WTC11 (cell line): ENCODE measurements around the gene FOXE1. TPM values are rescaled to one million over a fixed set of nuclear protein-coding genes. Genes with fewer than 3 reads are reported as not detected.

Experiments
- ATAC-seq: fragments of 200-7000 bp; cut with Tn5 transposase; 2 replicates; pipeline ENCODE4 v1.10.0; 2021; ENCODE audit warnings: mild to moderate bottlenecking, moderate library complexity
- CTCF ChIA-PET: fragments of 300-600 bp; sonication (Branson Sonifier 250); formaldehyde crosslinking; loops from one replicate; lab custom pipeline; 2021; ENCODE audit warnings: antibody characterized with exemption; lab: Charles Lee
- POLR2A ChIA-PET: fragments of 350-600 bp; sonication (Branson Sonifier 250); formaldehyde crosslinking; loops from one replicate; lab custom pipeline; 2021; ENCODE audit warnings: antibody characterized with exemption; lab: Charles Lee
- DNase-seq: peaks from one replicate; pipeline ENCODE4 v3.0.0; 2021; ENCODE audit warnings: low spot score
- H3K27ac Mint-ChIP-seq: 2 replicates; pipeline ENCODE4 v1.8.0; 2021; ENCODE audit warnings: mixed read lengths
- H3K27me3 Mint-ChIP-seq: 2 replicates; pipeline ENCODE4 v1.8.0; 2021; ENCODE audit warnings: low read depth, mild to moderate bottlenecking, moderate library complexity, mixed read lengths
- H3K36me3 Mint-ChIP-seq: 2 replicates; pipeline ENCODE4 v1.8.0; 2021; ENCODE audit warnings: mixed read lengths
- H3K4me1 Mint-ChIP-seq: 2 replicates; pipeline ENCODE4 v1.8.0; 2022; ENCODE audit warnings: mixed read lengths
- H3K4me3 Mint-ChIP-seq: 2 replicates; pipeline ENCODE4 v1.8.0; 2021; ENCODE audit warnings: mild to moderate bottlenecking, moderate library complexity, mixed read lengths
- H3K9me3 Mint-ChIP-seq: 2 replicates; pipeline ENCODE4 v1.8.0; 2021; ENCODE audit warnings: mixed read lengths
- AR ChIP-seq: fragments of 250-450 bp; sonication (Bioruptor Pico); IDR thresholded peaks from 2 replicates; pipeline ENCODE4 v1.9.0; 2021; ENCODE audit warnings: mild to moderate bottlenecking
- ATF3 ChIP-seq: sonication (generic); formaldehyde crosslinking; conservative IDR thresholded peaks from 2 replicates; pipeline ENCODE4 v1.8.1; 2022; ENCODE audit warnings: mild to moderate bottlenecking, missing genetic modification reagents
- CDX4 ChIP-seq: fragments of 250-450 bp; sonication (Bioruptor Pico); IDR thresholded peaks from 2 replicates; pipeline ENCODE4 v1.9.0; 2021; ENCODE audit warnings: moderate library complexity, mild to moderate bottlenecking, inconsistent platforms, borderline replicate concordance
- E2F1 ChIP-seq: sonication (generic); formaldehyde crosslinking; IDR thresholded peaks from 2 replicates; pipeline ENCODE4 v1.8.0; 2022; ENCODE audit warnings: mild to moderate bottlenecking, missing genetic modification reagents
- E2F4 ChIP-seq: sonication (generic); formaldehyde crosslinking; IDR thresholded peaks from 2 replicates; pipeline ENCODE4 v1.8.1; 2022; ENCODE audit warnings: low read depth, mild to moderate bottlenecking, moderate library complexity, missing genetic modification reagents, borderline replicate concordance
- ERG ChIP-seq: fragments of 250-450 bp; sonication (Bioruptor Pico); IDR thresholded peaks from 2 replicates; pipeline ENCODE4 v1.8.0; 2021; ENCODE audit warnings: mild to moderate bottlenecking
- ETV6 ChIP-seq: sonication (generic); formaldehyde crosslinking; IDR thresholded peaks from 2 replicates; pipeline ENCODE4 v1.8.1; 2022; ENCODE audit warnings: mild to moderate bottlenecking, missing genetic modification reagents
- HMGXB4 ChIP-seq: sonication (generic); formaldehyde crosslinking; IDR thresholded peaks from 2 replicates; pipeline ENCODE4 v1.8.1; 2023; ENCODE audit warnings: mild to moderate bottlenecking, moderate library complexity, missing genetic modification reagents
- JUN ChIP-seq: sonication (generic); formaldehyde crosslinking; IDR thresholded peaks from 2 replicates; pipeline ENCODE4 v1.8.0; 2023; ENCODE audit warnings: mild to moderate bottlenecking, missing genetic modification reagents
- NFYB ChIP-seq: sonication (generic); formaldehyde crosslinking; conservative IDR thresholded peaks from 2 replicates; pipeline ENCODE4 v1.8.0; 2022; ENCODE audit warnings: low read depth, missing genetic modification reagents
- PREB ChIP-seq: sonication (generic); formaldehyde crosslinking; IDR thresholded peaks from 2 replicates; pipeline ENCODE4 v1.8.1; 2022; ENCODE audit warnings: mild to moderate bottlenecking, missing genetic modification reagents, moderate library complexity, borderline replicate concordance
- PRRX2 ChIP-seq: fragments of 250-450 bp; sonication (Bioruptor Pico); IDR thresholded peaks from 2 replicates; pipeline ENCODE4 v1.8.0; 2021; ENCODE audit warnings: mild to moderate bottlenecking
- STAT6 ChIP-seq: sonication (generic); formaldehyde crosslinking; conservative IDR thresholded peaks from 2 replicates; pipeline ENCODE4 v1.8.1; 2023; ENCODE audit warnings: mild to moderate bottlenecking, low read depth, missing genetic modification reagents, moderate library complexity
- TEAD1 ChIP-seq: sonication (generic); formaldehyde crosslinking; IDR thresholded peaks from 2 replicates; pipeline ENCODE4 v1.8.0; 2022; ENCODE audit warnings: mild to moderate bottlenecking, missing genetic modification reagents
- ZNF121 ChIP-seq: sonication (generic); formaldehyde crosslinking; IDR thresholded peaks from 2 replicates; pipeline ENCODE4 v1.8.0; 2023; ENCODE audit warnings: missing genetic modification reagents
- ZNF219 ChIP-seq: sonication (generic); formaldehyde crosslinking; IDR thresholded peaks from 2 replicates; pipeline ENCODE4 v1.8.0; 2023; ENCODE audit warnings: missing genetic modification reagents, mild to moderate bottlenecking, borderline replicate concordance
- ZNF232 ChIP-seq: sonication (generic); formaldehyde crosslinking; IDR thresholded peaks from 2 replicates; pipeline ENCODE4 v1.8.0; 2022; ENCODE audit warnings: mild to moderate bottlenecking, missing genetic modification reagents
- ZNF396 ChIP-seq: fragments of 250-450 bp; sonication (Bioruptor Pico); IDR thresholded peaks from 2 replicates; pipeline ENCODE4 v1.8.0; 2021; ENCODE audit warnings: mild to moderate bottlenecking, moderate library complexity, borderline replicate concordance
- ZNF423 ChIP-seq: fragments of 250-450 bp; sonication (Bioruptor Pico); IDR thresholded peaks from 2 replicates; pipeline ENCODE4 v2.1.2; 2022; ENCODE audit warnings: mild to moderate bottlenecking, moderate library complexity
- total RNA-seq: library from RNA; stranded (reverse); gene quantifications from 3 replicates; pipeline ENCODE4 v1.2.3, GENCODE V29; 2021

The FOXE1 gene
- total RNA-seq, 1 experiment from 2014 or later = 0.09 TPM

GRCh38 chr9:97875111-97875510 lies 22.1 kb downstream of the FOXE1 start:
- ChIA-PET CTCF (interaction anchor here (2.5 kb wide), 1 partner anchor 26 kb away, joined by 9 read pairs; no protein-coding TSS in a partner anchor), POLR2A (no interaction called here)
- ATAC-seq = no peak
- TF ChIP-seq ZNF396 (CRISPR knock-in tag) (no peak), PRRX2 (no peak), E2F4 (CRISPR knock-in tag) (no peak), ZNF232 (no peak), CDX4 (CRISPR knock-in tag) (no peak), ATF3 (CRISPR knock-in tag) (no peak), AR (CRISPR knock-in tag) (no peak), ZNF121 (CRISPR knock-in tag) (no peak)
- Mint-ChIP-seq H3K4me1 (peaks cover 7% of the 10 kb centered on the region), H3K27me3 (peaks cover 4% of the 10 kb centered on the region), H3K4me3 (no peak overlapping the region), H3K36me3 (no peaks in the 10 kb centered on the region), H3K9me3 (peaks cover 13% of the 10 kb centered on the region), H3K27ac (no peak overlapping the region)
- no peak for DNase-seq

- Mint-ChIP-seq H3K4me1 (peaks cover 7% of the 10 kb centered on the region), H3K27me3 (peaks cover 4% of the 10 kb centered on the region), H3K36me3 (no peaks in the 10 kb centered on the region), H3K9me3 (peaks cover 13% of the 10 kb centered on the region), H3K4me3 (no peak overlapping the region), H3K27ac (no peak overlapping the region)
- ChIA-PET POLR2A (no interaction called here), CTCF (no interaction called here)
- DNase-seq (no peak), ATAC-seq (no peak)
- TF ChIP-seq NFYB (CRISPR knock-in tag) (no peak), PRRX2 (no peak), E2F1 (CRISPR knock-in tag) (no peak), PREB (CRISPR knock-in tag) (no peak), ETV6 (CRISPR knock-in tag) (no peak), JUN (CRISPR knock-in tag) (no peak), HMGXB4 (no peak), STAT6 (CRISPR knock-in tag) (no peak), ERG (no peak), ZNF423 (CRISPR knock-in tag) (no peak), ZNF219 (CRISPR knock-in tag) (no peak), TEAD1 (no peak), ZNF232 (no peak)
Observed at GRCh38 chr9:97876061-97876460, 23.0 kb downstream of the FOXE1 start.
